SK-N-MC (cell line): ENCODE results near the gene MAP2.

Experiments used
- DNase-seq: peaks from one replicate; pipeline ENCODE4 v3.0.0-alpha.2; 2011; ENCODE audit warnings: low read depth, low spot score
- H3K27ac ChIP-seq: fragments of 200-600 bp; sonication (generic); 2 replicates; pipeline ENCODE4 v1.5.1; 2016; ENCODE audit warnings: mixed run types
- H3K36me3 ChIP-seq: fragments of 200-600 bp; sonication (generic); 2 replicates; pipeline ENCODE4 v1.6.1; 2017; ENCODE audit warnings: antibody characterized with exemption, low read length, mixed read lengths; ENCODE audit not compliant: insufficient read depth
- H3K4me3 ChIP-seq: fragments of 200-600 bp; sonication (generic); 2 replicates; pipeline ENCODE4 v1.5.1; 2016
- H3K9ac ChIP-seq: fragments of 200-600 bp; sonication (generic); 2 replicates; pipeline ENCODE4 v1.8.0; 2017; ENCODE audit warnings: mixed run types, mixed read lengths; ENCODE audit not compliant: insufficient read length
- H3K9me3 ChIP-seq: fragments of 200-600 bp; sonication (generic); 2 replicates; pipeline ENCODE4 v1.6.1; 2017; ENCODE audit warnings: low read depth, mild to moderate bottlenecking, antibody characterized with exemption, low read length, moderate library complexity, mixed read lengths
- EZH2 ChIP-seq: fragments of 200-600 bp; sonication (generic); IDR thresholded peaks from one replicate; pipeline ENCODE4 v1.6.1; 2017; ENCODE audit warnings: antibody characterized with exemption
- FOXP2 ChIP-seq: optimal IDR thresholded peaks from 2 replicates; pipeline ENCODE3; 2011; ENCODE audit warnings: mild to moderate bottlenecking, moderate library complexity; ENCODE audit not compliant: insufficient read depth; ENCODE audit errors: extremely low read length, control extremely low read depth
- POLR2AphosphoS5 ChIP-seq: IDR thresholded peaks from 2 replicates; pipeline ENCODE4 v1.6.1; 2012; ENCODE audit warnings: mild to moderate bottlenecking, low read depth, low read length, borderline replicate concordance

The MAP2 gene, protein sequence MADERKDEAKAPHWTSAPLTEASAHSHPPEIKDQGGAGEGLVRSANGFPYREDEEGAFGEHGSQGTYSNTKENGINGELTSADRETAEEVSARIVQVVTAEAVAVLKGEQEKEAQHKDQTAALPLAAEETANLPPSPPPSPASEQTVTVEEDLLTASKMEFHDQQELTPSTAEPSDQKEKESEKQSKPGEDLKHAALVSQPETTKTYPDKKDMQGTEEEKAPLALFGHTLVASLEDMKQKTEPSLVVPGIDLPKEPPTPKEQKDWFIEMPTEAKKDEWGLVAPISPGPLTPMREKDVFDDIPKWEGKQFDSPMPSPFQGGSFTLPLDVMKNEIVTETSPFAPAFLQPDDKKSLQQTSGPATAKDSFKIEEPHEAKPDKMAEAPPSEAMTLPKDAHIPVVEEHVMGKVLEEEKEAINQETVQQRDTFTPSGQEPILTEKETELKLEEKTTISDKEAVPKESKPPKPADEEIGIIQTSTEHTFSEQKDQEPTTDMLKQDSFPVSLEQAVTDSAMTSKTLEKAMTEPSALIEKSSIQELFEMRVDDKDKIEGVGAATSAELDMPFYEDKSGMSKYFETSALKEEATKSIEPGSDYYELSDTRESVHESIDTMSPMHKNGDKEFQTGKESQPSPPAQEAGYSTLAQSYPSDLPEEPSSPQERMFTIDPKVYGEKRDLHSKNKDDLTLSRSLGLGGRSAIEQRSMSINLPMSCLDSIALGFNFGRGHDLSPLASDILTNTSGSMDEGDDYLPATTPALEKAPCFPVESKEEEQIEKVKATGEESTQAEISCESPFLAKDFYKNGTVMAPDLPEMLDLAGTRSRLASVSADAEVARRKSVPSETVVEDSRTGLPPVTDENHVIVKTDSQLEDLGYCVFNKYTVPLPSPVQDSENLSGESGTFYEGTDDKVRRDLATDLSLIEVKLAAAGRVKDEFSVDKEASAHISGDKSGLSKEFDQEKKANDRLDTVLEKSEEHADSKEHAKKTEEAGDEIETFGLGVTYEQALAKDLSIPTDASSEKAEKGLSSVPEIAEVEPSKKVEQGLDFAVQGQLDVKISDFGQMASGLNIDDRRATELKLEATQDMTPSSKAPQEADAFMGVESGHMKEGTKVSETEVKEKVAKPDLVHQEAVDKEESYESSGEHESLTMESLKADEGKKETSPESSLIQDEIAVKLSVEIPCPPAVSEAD (N-terminal part only)

DNA sequence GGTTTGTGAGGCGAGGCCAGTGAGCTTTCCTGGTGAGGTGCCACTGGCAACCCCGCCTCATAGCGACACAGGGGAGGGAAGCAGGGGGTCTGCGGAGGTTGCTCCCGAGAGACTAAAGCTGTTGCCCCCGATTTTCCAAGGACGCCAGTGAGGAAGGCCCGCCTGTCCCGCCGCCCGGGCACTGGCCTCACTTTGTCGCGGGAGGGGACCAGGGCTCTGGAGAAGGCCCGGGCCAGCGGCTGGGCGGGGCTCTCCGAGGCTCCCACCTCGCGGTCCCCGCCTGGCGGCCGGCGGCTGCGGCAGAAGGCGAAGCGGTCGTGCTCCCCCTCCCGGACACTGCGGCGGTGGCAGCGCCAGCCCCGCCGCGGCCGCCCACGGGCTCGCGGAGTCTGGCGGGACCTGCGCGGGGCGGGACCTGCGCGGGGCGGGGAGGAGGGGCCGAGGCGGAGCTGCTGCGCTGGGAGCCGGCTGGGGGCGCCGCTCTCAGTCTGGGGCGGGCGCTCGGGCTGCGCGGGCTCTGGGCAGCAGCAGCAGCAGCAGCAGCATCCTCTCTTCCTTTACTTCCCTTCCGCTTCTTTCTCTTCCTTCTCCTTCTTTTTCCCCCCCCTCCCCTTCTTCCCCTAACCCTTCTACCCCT, at the start of gene MAP2:
MAP2 (plus strand) TSS at position 486 of the 637 bp plus-strand sequence. CDS start 229,124 bp downstream, outside the sequence.
- H3K9ac ChIP-seq, result peak within 1 kb of the TSS; percentile 47

DNA sequence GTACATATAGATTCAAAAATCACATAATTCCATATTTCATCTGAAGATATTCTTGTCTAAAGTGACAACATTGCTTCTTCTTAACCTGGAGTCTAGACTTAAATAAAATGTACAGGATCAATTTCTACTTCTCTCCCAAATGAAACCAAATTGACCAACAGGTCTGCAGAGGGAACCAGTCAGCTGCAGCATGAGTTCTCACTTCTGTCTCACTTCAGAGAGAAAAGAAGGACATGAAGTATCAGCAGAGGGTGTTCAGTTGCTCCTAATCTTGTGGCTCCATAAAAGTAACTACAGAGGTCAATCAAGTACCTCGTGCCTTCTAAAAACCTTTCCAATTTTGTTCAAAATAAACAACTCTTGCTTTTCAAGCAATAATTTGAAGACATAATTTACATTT, 47.2 kb upstream of the MAP2 start:
- Histone ChIP-seq H3K27ac (no peak overlapping the region), H3K36me3 (no peaks in the 10 kb centered on the region), H3K4me3 (no peak overlapping the region), H3K9ac (no peak overlapping the region), H3K9me3 (no peaks in the 10 kb centered on the region)
- no peak for TF ChIP-seq EZH2
- TF ChIP-seq POLR2AphosphoS5, result no peak
- TF ChIP-seq FOXP2, result no peak
- no peak for DNase-seq

More for the DNA sequence above, at the start of gene MAP2:
- Histone ChIP-seq H3K36me3 (no peaks in the 10 kb centered on the region), H3K4me3 (peak within 1 kb of the TSS; percentile 88), H3K27ac (no peak within 1 kb of the TSS), H3K9me3 (no peaks in the 10 kb centered on the region)
- no peak for DNase-seq
- TF ChIP-seq FOXP2 (no peak), EZH2 (no peak), POLR2AphosphoS5 (0 out of 2 replicates have a peak, but pooled peaks have one; percentile 17)

DNA sequence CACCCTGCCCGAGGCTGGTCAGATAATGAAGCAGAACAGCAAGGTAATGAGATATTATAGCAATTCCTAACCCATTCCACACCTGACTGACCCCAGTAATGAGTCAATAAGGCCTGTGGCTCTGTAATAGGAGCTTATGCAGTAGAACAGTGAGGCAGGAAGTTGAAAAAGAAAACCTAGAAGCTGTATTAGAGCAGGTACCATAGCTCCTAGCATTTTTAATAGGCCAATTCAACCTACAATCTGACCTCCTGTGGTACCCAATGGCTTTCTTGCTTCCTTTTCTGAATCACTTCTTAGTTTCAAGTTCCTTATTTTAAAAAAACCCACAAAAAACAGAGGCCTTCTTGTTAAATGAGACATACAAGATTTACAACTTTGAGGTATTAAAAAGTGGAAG, 43.6 kb upstream of the MAP2 start:
- no peaks in the 10 kb centered on the region for H3K36me3 ChIP-seq
- H3K27ac ChIP-seq, result no peak overlapping the region
- TF ChIP-seq POLR2AphosphoS5 (no peak), FOXP2 (no peak), EZH2 (no peak)
- no peak overlapping the region for H3K9ac ChIP-seq
- no peak for DNase-seq
- H3K4me3 ChIP-seq, result no peak overlapping the region
- H3K9me3 ChIP-seq, result no peaks in the 10 kb centered on the region

DNA sequence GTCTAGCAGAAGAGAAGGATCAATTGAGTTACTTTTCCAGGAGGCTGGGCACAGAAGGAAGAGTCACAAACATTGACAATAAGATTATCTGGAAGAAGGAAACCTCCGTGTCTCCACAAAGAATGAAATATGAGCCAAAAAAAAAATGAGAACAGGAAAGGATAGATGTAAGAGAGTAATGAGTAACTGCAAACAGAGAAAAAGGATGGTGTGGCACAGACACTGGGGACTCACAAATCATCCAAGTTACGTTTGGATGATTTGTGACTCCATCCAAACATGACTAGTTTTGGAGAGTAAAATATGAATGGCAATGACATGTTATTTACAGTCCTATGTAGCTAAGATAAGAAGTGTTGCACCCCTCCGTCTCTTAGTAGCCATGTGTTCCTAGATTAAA, 42.8 kb upstream of the MAP2 start:
- no peaks in the 10 kb centered on the region for H3K9me3 ChIP-seq
- DNase-seq, result no peak
- no peak overlapping the region for H3K27ac ChIP-seq
- TF ChIP-seq POLR2AphosphoS5 (no peak), FOXP2 (no peak), EZH2 (no peak)
- no peaks in the 10 kb centered on the region for H3K36me3 ChIP-seq
- H3K4me3 ChIP-seq, result no peak overlapping the region
- no peak overlapping the region for H3K9ac ChIP-seq

DNA sequence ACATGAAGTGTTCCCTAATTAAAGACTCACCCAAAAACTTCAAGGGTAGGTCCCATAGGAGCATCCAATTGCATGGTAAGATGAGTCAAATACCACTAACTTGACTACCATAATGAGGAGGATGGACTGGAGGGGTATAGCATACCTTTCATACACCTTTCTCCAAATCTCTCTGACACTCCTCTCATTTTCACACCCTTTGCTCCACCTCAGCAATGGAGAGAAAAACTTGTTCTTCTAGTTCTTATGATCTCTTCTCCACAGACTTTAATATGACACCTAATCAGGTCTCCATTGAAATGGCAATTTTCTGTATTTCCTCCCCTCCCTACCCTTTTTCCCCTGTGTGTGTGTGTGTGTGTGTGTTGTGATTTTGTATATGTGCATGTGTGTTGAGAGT, 41.1 kb upstream of the MAP2 start:
- H3K9me3 ChIP-seq, result no peaks in the 10 kb centered on the region
- no peak overlapping the region for H3K4me3 ChIP-seq
- no peak overlapping the region for H3K27ac ChIP-seq
- H3K9ac ChIP-seq, result no peak overlapping the region
- no peak for DNase-seq
- TF ChIP-seq POLR2AphosphoS5 (no peak), EZH2 (no peak), FOXP2 (no peak)
- H3K36me3 ChIP-seq, result no peaks in the 10 kb centered on the region

DNA sequence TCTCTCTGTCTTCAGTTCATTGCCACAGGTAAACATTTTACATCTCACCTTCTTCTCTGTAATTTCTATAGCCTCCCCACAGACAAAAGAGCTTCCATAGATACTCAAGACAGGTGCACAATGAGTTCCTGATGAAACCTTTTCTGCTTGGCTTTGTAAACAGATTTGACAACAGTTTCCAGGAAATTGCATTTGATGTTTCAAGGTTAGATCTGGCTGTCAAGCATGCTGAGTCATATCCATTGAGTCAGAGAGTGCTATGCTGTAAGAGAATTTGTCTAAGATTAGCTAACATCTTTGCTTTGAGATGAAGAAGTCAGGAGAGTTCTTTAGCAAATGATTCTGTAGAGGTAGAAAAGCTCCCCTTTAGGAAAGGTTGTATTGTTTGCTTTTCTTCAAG, 40.6 kb upstream of the MAP2 start:
- no peak for DNase-seq
- no peaks in the 10 kb centered on the region for H3K9me3 ChIP-seq
- no peak overlapping the region for H3K4me3 ChIP-seq
- H3K27ac ChIP-seq, result no peak overlapping the region
- no peaks in the 10 kb centered on the region for H3K36me3 ChIP-seq
- H3K9ac ChIP-seq, result no peak overlapping the region
- no peak for TF ChIP-seq POLR2AphosphoS5
- no peak for TF ChIP-seq FOXP2
- no peak for TF ChIP-seq EZH2

DNA sequence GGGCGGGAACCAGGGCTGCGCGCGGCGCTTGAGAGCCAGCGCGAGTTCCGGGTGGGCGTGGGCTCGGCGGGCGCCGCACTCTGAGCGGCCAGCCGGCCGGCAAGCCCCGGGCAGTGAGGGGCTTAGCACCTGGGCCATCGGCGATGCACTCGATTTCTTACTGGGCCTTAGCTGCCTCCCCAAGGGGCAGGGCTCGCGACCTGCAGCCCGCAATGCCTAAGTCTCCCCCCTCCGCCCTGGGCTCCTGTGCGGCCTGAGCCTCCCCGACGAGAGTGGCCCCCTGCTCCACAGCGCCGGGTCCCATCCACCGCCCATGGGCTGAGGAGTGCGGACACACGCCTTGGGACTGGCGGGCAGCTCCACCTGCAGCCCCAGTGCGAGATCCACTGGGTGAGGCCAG, 36.5 kb upstream of the MAP2 start:
- no peaks in the 10 kb centered on the region for H3K36me3 ChIP-seq

More for the DNA sequence above, 36.5 kb upstream of the MAP2 start:
- Histone ChIP-seq H3K9ac (no peak overlapping the region), H3K27ac (no peak overlapping the region), H3K4me3 (no peak overlapping the region), H3K9me3 (no peaks in the 10 kb centered on the region)
- TF ChIP-seq EZH2, result no peak
- no peak for TF ChIP-seq FOXP2
- no peak for TF ChIP-seq POLR2AphosphoS5
- no peak for DNase-seq
